ENCODE measurements around the gene AGRN. TPM values are rescaled to one million over a fixed set of nuclear protein-coding genes. Genes with fewer than 3 reads are reported as not detected.
"Not testable (repeated sequence)": the region's sequence is repeated elsewhere in the genome, so short reads cannot be mapped to it uniquely, and the experiment has no call there.

The AGRN gene
- total RNA-seq, 1 donor from 2014 or later = 35.8 TPM

DNA sequence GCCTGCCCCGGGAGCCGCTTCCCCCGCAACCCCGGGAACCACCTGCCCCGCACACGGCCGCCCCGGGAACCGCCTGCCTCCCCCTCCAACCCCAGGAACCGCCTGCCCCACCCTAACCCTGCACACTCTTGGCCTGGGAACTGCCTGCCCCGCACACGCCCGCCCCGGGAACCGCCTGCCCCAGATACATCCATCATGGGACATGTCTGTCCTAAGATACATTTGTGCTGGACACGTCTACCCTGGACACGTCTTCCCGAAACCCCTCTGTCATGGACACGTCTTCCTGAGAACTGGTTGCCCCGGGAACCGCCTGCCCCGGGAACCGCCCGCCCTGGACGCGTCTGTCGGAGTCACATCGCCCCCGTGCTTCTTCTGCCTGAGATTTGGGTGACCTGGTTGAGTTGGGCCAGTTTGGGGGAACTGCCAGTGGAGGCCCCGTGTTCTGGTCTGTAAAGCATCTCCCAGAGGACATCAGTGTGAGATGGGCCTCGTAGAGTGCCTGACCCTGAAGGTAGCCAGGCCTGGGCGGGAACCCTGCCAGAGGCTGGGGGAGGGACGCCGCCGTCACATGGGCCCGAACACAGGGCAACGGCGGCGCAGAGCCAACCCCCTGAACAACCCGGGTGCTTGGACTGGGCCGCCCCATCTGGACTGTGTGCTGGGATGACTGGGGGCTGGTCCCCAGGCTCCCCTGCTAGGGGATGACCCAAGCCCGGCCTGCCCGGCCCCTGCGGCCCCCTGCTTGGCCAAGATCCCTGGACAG lies 41.7 kb upstream of the AGRN start:
- peaks cover 6% of the 10 kb centered on the region for H3K27me3 Mint-ChIP-seq
- H3K36me3 Mint-ChIP-seq (ENCODE audit: low read depth) = no peaks in the 10 kb centered on the region
- peak overlapping the region; percentile 35 for H3K4me3 Mint-ChIP-seq
- H3K27ac Mint-ChIP-seq = peak overlapping the region; percentile 60
- no peak for DNase-seq
- intact Hi-C loops (cut with micrococcal nuclease) = no loop called here
- H3K9me3 Mint-ChIP-seq = no peaks in the 10 kb centered on the region
- H3K4me1 Mint-ChIP-seq = peaks cover 5% of the 10 kb centered on the region

DNA sequence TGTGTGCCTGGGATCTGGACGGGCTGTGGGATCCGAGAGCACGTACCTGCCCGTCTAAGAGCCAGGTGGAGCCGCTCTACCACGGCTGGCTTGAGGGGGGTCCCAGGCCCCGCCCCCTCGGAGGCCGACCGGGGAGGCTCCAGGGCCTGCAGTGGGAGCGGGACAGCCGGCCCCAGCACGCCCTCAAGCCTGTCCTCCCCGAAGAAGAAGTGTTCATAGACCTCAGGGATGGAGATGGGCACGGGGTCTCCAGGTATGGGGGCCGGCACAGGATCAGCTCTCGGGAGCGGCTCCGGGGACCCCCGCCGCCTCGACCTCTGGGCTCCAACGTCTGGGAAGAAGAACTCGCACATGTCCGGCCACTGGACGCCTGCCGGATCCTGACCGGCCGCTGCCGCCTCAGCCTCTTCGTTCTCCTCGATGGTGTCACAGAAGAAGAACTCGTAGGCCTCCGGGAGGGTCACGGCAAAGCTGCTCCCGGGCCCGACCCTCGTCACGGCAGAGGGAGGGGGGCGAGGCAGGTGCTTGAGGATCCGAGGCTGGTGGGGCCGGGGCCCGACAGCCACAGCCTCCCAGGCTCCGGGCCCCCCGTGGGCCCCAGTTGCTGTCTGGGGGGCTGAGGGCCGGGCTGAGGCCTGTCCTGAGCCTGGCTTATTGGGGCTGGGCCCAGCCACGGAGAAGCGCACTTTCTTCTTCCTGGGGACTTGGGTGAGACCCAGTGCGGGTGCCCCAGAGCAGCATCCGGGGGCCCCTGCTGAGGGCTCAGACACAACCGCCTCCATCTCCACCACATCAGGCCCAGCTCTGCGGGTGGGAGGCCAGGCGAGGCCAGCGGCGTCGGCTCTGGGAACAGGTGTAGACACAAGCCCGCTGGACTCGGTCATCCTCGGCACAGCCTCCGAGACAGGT lies 40.8 kb upstream of the AGRN start:
- no peak overlapping the region for H3K4me3 Mint-ChIP-seq
- peaks cover 5% of the 10 kb centered on the region for H3K4me1 Mint-ChIP-seq
- peaks cover 6% of the 10 kb centered on the region for H3K27me3 Mint-ChIP-seq
- intact Hi-C loops (cut with micrococcal nuclease) = no loop called here
- no peak for DNase-seq
- no peak overlapping the region for H3K27ac Mint-ChIP-seq
- no peaks in the 10 kb centered on the region for H3K36me3 Mint-ChIP-seq (ENCODE audit: low read depth)
- no peaks in the 10 kb centered on the region for H3K9me3 Mint-ChIP-seq

DNA sequence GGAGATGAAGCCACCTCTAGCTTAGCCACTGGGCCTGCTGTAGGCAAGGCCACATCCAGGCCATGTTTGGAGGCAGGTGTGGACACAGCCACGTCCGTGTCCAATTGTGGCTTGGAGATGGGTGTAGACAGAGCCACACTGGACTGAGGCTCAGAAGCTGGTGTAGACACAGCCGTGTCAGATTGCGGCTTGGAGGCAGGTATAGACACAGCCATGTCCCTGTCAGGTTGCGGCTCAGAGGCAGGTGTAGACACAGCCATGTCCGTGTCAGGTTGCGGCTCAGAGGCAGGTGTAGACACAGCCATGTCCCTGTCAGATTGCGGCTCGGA lies 40.2 kb upstream of the AGRN start:
- no peaks in the 10 kb centered on the region for H3K36me3 Mint-ChIP-seq (ENCODE audit: low read depth)
- no peak overlapping the region for H3K27ac Mint-ChIP-seq
- no peak overlapping the region for H3K4me3 Mint-ChIP-seq
- intact Hi-C loops (cut with micrococcal nuclease) = no loop called here
- H3K27me3 Mint-ChIP-seq = peaks cover 6% of the 10 kb centered on the region
- no peaks in the 10 kb centered on the region for H3K9me3 Mint-ChIP-seq
- H3K4me1 Mint-ChIP-seq = peaks cover 5% of the 10 kb centered on the region
- no peak for DNase-seq

DNA sequence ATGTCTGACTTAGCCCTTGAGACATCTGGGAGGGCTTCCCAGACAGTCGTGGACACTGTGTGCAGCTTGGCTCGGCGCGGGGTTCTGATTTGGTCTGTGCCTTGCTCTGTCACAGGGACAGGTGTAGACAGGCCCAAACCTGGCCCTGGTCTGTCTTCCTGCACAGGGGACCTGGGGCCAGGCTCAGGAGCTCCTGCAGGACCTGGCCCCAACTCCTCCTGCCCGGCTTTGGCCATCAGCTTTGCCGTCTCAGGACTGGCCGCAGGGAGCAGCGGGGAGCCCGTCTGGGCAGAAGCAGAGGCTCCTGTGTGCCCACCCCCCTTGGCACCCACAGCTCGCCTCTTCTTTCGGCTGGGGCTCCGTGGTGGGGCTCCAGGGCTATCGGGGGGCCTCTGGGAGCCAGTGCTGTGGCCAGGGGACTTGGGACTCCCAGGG lies 39.8 kb upstream of the AGRN start:
- no peak for DNase-seq
- Mint-ChIP-seq H3K36me3 (ENCODE audit: low read depth) (no peaks in the 10 kb centered on the region), H3K9me3 (no peaks in the 10 kb centered on the region), H3K4me3 (no peak overlapping the region), H3K27me3 (peaks cover 8% of the 10 kb centered on the region), H3K27ac (no peak overlapping the region), H3K4me1 (peaks cover 5% of the 10 kb centered on the region)
- intact Hi-C loops (cut with micrococcal nuclease) = no loop called here

DNA sequence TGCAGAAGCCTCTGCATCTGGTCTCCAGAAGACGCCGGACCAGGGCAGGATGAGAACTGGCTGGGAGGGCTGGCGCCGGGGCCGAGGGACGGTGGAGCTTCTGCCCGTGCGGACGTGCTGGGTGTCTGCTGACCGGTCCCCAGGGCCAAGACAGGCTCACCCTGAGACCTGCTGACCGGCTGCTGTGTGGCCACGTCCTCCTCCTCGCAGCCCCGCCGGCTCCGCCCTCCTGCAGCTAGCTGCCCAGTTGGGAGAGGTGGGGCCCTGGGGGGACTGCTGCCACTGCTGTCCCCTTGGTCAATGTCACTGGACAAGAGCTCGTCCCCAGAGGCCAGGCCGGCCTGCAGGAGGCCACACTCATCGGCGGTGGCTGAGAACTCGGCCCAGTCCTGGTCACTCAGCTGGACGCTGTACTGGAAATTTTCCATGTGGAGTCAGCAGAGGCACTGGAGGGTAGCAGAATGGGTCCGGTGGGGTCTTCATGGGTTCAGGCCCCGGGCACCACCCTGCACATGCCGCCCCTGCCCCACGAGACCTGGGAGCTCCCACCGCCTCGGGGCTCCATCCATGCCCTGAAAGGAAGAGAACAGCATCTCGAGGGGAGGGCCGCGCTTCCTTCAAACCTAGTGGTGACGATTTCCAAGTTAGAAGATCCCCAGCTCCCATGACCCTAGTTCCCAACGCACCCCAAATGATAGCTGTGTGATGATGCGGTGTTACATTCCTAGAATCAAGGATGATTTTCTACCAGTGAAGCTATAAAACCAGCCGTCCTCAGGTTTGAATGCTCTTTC lies 39.1 kb upstream of the AGRN start:
- no peak overlapping the region for H3K27ac Mint-ChIP-seq
- H3K9me3 Mint-ChIP-seq = no peaks in the 10 kb centered on the region
- no peak for DNase-seq
- intact Hi-C loops (cut with micrococcal nuclease) = no loop called here
- H3K4me3 Mint-ChIP-seq = no peak overlapping the region
- H3K27me3 Mint-ChIP-seq = peaks cover 10% of the 10 kb centered on the region
- H3K4me1 Mint-ChIP-seq = peaks cover 4% of the 10 kb centered on the region
- H3K36me3 Mint-ChIP-seq (ENCODE audit: low read depth) = no peaks in the 10 kb centered on the region

DNA sequence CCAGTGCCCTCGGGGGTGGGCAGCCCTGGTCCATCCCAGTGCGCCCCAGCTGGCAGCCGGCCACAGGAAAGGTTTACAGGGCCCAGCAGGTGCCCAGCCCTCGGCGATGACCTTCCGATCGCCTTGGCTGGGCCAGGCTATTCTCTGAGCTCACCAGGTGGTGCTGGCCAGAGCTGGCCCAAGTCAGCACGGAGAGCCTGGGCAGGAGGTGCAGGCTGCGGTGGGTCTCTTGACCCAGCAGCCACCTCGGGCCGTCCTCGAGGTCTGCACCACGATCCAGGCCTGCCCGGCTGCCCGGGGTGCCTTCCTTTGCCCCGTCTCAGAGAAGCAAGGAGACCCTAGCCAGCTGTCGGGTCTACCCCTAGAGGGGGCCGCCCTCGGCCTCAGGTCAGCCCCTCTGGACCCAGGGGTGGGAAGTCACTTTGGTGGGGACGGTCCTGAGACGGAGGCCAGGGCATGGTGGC lies 38.4 kb upstream of the AGRN start:
- Mint-ChIP-seq H3K4me1 (peaks cover 2% of the 10 kb centered on the region), H3K4me3 (no peak overlapping the region), H3K27ac (no peak overlapping the region), H3K9me3 (no peaks in the 10 kb centered on the region), H3K36me3 (ENCODE audit: low read depth) (no peaks in the 10 kb centered on the region), H3K27me3 (peaks cover 15% of the 10 kb centered on the region)
- DNase-seq = no peak
- intact Hi-C loops (cut with micrococcal nuclease) = no loop called here

DNA sequence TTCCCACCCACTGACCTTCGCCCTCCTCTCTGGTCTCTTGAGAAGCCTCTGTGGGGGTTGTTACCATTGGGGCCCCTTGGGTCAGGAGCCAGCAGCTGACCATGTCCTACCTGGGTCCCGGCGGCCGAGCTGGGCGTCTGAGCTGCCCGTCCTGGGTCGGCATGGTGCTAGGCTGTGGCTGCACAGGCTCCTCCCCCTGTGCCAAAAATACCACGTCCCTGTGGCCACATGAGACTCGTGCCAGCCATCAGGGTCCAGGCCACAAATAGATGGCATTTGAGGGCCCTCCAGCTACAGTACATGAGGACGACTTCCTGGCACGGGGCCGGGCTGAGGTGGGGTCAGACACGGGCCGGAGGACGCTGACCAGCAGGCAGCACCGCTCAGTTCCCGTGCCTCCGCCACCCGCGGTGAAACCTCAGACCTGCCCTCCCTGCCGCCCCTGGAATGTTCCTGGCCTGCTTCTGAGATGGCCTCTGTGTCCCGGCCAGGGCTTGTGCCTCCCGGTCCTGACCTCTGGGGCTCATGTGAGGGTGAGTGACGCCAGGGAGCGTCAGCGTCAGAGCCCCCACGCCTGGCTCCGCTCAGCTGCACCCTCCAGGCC lies 37.9 kb upstream of the AGRN start, which contains the start of gene PERM1:
Gene PERM1 (minus strand): TSS at position 139 of the 604 bp plus-strand sequence. CDS start 1,064 bp downstream, outside the sequence.
- no peaks in the 10 kb centered on the region for H3K36me3 Mint-ChIP-seq (ENCODE audit: low read depth)
- no peaks in the 10 kb centered on the region for H3K9me3 Mint-ChIP-seq
- no peak within 1 kb of the TSS for H3K4me3 Mint-ChIP-seq
- H3K27me3 Mint-ChIP-seq = peaks cover 16% of the 10 kb centered on the region
- DNase-seq = no peak
- intact Hi-C loops (cut with micrococcal nuclease) = no loop called here
- peaks cover 2% of the 10 kb centered on the region for H3K4me1 Mint-ChIP-seq
- no peak within 1 kb of the TSS for H3K27ac Mint-ChIP-seq

DNA sequence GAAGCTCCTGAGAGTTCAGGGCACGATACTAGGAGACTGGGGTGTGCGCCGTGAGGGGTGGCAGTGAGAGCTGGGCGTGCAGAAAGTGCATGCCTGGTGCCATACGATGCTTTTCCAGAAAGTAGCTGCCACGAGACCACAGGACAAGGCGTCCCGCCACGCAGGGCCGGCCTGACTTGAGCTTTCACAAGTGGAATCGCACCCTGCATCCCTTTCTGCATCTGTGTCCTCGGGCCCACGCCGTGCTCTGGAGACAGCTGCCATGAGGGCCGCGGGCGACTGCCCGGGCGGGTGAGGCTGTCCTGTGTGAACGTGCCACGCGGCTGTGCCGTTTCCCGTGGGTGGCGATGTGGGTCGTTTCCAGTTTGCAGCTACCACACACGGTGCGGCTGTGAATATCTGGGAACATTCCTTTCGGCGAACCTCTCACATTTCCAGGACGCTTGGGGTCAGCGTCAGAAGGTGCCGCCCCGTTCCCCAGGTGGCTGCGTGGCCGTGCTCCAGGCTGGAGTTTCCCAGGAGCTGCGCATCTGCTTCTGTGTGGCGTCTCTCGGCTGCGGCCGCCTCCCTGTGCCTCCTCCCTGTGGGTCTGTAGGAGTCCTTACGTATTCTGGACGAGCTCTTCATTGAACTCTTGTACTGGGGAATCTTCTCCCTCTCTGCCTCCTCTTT lies 37.0 kb upstream of the AGRN start:
- peaks cover 2% of the 10 kb centered on the region for H3K4me1 Mint-ChIP-seq
- no peak overlapping the region for H3K27ac Mint-ChIP-seq
- peaks cover 19% of the 10 kb centered on the region for H3K27me3 Mint-ChIP-seq
- no peak overlapping the region for H3K4me3 Mint-ChIP-seq
- DNase-seq = no peak
- intact Hi-C loops (cut with micrococcal nuclease) = no loop called here
- no peaks in the 10 kb centered on the region for H3K9me3 Mint-ChIP-seq
- H3K36me3 Mint-ChIP-seq (ENCODE audit: low read depth) = no peaks in the 10 kb centered on the region

DNA sequence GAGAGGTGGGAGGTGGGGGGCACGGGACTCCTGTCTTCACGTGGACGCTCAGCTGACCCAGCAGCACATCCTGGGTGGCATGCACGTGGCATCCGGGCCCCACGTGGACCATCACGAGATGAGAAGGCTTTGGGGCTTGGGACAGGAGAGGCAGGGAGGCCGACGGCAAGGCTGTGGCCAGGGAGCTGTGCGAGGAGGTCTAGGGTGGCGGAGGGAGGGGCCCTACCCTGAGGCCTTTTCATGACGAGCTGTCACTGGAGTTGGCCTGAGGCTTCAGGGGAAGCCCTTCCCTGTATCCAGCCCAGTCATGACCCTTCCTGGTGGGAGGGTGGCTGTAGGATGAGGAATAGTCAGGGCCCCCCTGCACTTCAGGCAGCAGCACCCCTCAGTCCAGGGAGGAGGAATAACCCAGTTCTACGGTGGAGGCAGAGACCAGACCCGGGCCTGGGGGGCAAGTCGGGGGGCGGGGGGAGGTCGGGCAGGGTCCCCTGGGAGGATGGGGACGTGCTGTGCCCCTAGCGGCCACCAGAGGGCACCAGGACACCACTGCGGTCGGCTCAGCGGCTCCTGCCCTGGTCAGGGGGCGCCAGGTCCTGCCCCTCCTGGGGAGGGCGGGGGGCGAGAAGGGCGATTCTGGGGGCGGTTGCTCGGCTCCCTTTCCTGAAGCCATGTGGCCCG lies 36.0 kb upstream of the AGRN start:
- Mint-ChIP-seq H3K4me3 (no peak overlapping the region), H3K9me3 (peaks cover 3% of the 10 kb centered on the region), H3K36me3 (ENCODE audit: low read depth) (no peaks in the 10 kb centered on the region), H3K27ac (no peak overlapping the region), H3K27me3 (peaks cover 23% of the 10 kb centered on the region), H3K4me1 (no peaks in the 10 kb centered on the region)
- DNase-seq = peak; percentile 89
- intact Hi-C loops (cut with micrococcal nuclease) = loop anchor here (1.0 kb wide), 1 partner anchor 80 kb away; no protein-coding TSS in a partner anchor

DNA sequence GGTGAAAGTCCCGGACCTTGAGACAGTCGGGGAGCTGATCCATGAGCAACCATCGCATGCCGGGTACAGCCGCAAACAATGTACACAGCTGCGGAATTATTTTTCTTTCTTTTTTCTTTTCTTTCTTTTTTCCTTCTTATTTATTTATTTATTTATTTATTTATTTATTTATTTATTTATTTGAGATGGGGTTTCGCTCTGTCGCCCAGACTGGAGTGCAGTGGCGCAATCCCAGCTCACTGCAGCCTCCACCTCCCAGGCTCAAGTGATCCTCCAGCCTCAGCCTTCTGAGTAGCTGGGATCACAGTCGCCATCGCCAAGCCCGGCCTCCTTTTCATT lies 35.5 kb upstream of the AGRN start:
- Mint-ChIP-seq H3K27ac (no peak overlapping the region), H3K9me3 (peaks cover 3% of the 10 kb centered on the region), H3K36me3 (ENCODE audit: low read depth) (no peaks in the 10 kb centered on the region), H3K4me1 (no peaks in the 10 kb centered on the region), H3K27me3 (peaks cover 26% of the 10 kb centered on the region), H3K4me3 (no peak overlapping the region)
- intact Hi-C loops (cut with micrococcal nuclease) = loop anchor here (1.0 kb wide), 1 partner anchor 80 kb away; no protein-coding TSS in a partner anchor
- DNase-seq = no peak

DNA sequence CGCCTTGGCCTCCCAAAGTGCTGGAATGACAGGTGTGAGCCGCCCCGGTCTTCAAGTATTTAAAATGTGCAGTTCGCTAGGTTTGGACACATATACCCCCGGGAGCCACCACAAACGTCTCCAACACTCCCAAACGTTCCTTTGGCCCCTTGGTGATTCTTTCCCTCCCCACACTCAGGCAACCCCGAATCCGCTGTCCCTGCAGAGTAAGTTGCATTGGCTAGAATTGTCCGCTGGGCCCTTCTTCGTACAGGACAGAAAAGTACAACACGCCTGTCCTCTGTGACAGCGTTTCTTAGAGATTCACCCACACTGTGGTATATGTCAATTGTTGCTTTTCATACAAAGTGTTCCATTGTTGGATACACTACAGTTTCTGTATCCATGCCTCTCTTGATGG lies 34.8 kb upstream of the AGRN start:
- Mint-ChIP-seq H3K4me1 (no peaks in the 10 kb centered on the region), H3K4me3 (no peak overlapping the region)
- intact Hi-C loops (cut with micrococcal nuclease) = no loop called here

DNA sequence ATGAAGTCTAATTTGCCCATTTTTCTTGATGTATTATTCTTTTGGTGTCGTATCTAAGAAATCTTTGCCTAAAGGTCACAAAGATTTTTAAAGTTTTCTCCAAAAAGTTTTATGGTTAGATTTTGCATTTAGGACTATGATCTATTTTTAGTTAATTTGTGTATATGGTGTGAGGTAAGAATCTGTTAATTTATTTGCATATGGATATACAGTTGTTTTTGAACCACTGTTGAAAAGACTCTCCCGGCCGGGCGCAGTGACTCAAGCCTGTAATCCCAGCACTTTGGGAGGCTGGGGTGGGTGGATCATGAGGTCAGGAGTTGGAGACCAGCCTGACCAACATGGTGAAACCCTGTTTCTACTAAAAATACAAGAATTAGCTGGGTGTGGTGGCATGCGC lies 31.9 kb upstream of the AGRN start:
- intact Hi-C loops (cut with micrococcal nuclease); H3K4me3 Mint-ChIP-seq; DNase-seq; H3K36me3 Mint-ChIP-seq (ENCODE audit: low read depth); H3K4me1 Mint-ChIP-seq; H3K27ac Mint-ChIP-seq; H3K9me3 Mint-ChIP-seq: not testable (repeated sequence)
- H3K27me3 Mint-ChIP-seq = peaks cover 31% of the 10 kb centered on the region

More for the DNA sequence above, 34.8 kb upstream of the AGRN start:
- no peak overlapping the region for H3K27ac Mint-ChIP-seq
- H3K9me3 Mint-ChIP-seq = peaks cover 3% of the 10 kb centered on the region
- DNase-seq = no peak
- H3K27me3 Mint-ChIP-seq = peaks cover 31% of the 10 kb centered on the region
- H3K36me3 Mint-ChIP-seq (ENCODE audit: low read depth) = no peaks in the 10 kb centered on the region

Data from activated CD4-positive, alpha-beta T cell treated with anti-CD3 and anti-CD28 coated beads, Interleukin-2, amount 10 ng/mL, durations not matched to agents 24 days and 14 days (primary cell).